Lung (tissue), 12 donors: Measurements from ENCODE around the gene MESD. TPM values are rescaled to one million over a fixed set of nuclear protein-coding genes. Genes with fewer than 3 reads are reported as not detected.

ENCODE experiments used
- ATAC-seq: fragments of 200-7000 bp; cut with Tn5 transposase; one replicate; pipeline ENCODE4 v1.9.1; 2020; ENCODE audit warnings: moderate number of reproducible peaks; ENCODE audit not compliant: insufficient read depth, low FRiP score
- DNase-seq, 3 donors: peaks; one replicate each; pipeline ENCODE4 v3.0.0-alpha.2; 2013 to 2017
- H3K27ac ChIP-seq, 2 donors: one replicate each; pipeline ENCODE4 v1.5.1; 2013; ENCODE audit warnings: mild to moderate bottlenecking in 2 of 2, moderate library complexity in 2 of 2, control low read depth in 1 of 2, inconsistent platforms in 1 of 2, low read depth in 1 of 2, low read length in 1 of 2
- H3K27me3 ChIP-seq, 3 donors: one replicate each; pipeline ENCODE4 v1.5.1; 2013; ENCODE audit warnings: low read length in 2 of 3; ENCODE audit not compliant: control insufficient read depth in 3 of 3, insufficient read depth in 3 of 3
- H3K36me3 ChIP-seq, 4 donors: one replicate each; pipeline ENCODE4 v1.5.1; 2013; ENCODE audit warnings: low read length in 4 of 4, mild to moderate bottlenecking in 1 of 4, moderate library complexity in 1 of 4; ENCODE audit not compliant: control insufficient read depth in 4 of 4, insufficient read depth in 4 of 4
- H3K4me1 ChIP-seq, 5 donors: one replicate each; pipeline ENCODE4 v1.5.1; 2013; ENCODE audit warnings: low read length in 5 of 5, mild to moderate bottlenecking in 2 of 5, moderate library complexity in 1 of 5; ENCODE audit not compliant: control insufficient read depth in 5 of 5, insufficient read depth in 5 of 5
- H3K4me3 ChIP-seq: one replicate; pipeline ENCODE4 v1.5.1; 2013; ENCODE audit warnings: mild to moderate bottlenecking, control low read depth, moderate library complexity
- H3K9ac ChIP-seq, 2 donors: one replicate each; pipeline ENCODE4 v1.5.1; 2013; ENCODE audit warnings: low read length in 2 of 2, control low read depth in 1 of 2; ENCODE audit not compliant: insufficient read depth in 1 of 2
- H3K9me3 ChIP-seq, 4 donors: one replicate each; pipeline ENCODE4 v1.5.1; 2013; ENCODE audit warnings: low read length in 3 of 4, mild to moderate bottlenecking in 1 of 4, moderate library complexity in 1 of 4; ENCODE audit not compliant: control insufficient read depth in 4 of 4, insufficient read depth in 3 of 4
- WGBS, 2 donors: extraction: QIAGEN DNeasy Blood & Tissue Kit; methylation state at CpG; one replicate each; pipeline ENCODE4 v1.1.7; 2013; 5-methylcytosine and 5-hydroxymethylcytosine counted together
- polyA plus RNA-seq, 2 donors: library from polyadenylated mRNA; stranded (reverse); fragments of 200-250 nt; gene quantifications; one replicate each; pipeline ENCODE4 v1.2.1, GENCODE V29; 2013
- total RNA-seq, 2 donors: library from RNA; depleted of rRNA in 1 of 2; stranded (reverse); fragments of >200 nt in 1 of 2; gene quantifications; one replicate each; pipeline ENCODE4 v1.2.1, GENCODE V29; 2014 to 2021
- TF ChIP-seq, protein P1 (sequence below): IDR thresholded peaks from 2 replicates; pipeline ENCODE4 v1.5.1; 2012; ENCODE audit warnings: mild to moderate bottlenecking; ENCODE audit errors: control extremely low read depth, extremely low read depth
- donor health status: control.
- donor health status: control.
- donor health status: Bipolar disorder and iron deficiency.
- donor health status: healthy.
- donor health status: DM: yes; HTN: yes; CAD: no.

Gene MESD
- total and polyA plus RNA-seq, 4 donors, result 15.3 to 26.4 (median 21.9) TPM

DNA sequence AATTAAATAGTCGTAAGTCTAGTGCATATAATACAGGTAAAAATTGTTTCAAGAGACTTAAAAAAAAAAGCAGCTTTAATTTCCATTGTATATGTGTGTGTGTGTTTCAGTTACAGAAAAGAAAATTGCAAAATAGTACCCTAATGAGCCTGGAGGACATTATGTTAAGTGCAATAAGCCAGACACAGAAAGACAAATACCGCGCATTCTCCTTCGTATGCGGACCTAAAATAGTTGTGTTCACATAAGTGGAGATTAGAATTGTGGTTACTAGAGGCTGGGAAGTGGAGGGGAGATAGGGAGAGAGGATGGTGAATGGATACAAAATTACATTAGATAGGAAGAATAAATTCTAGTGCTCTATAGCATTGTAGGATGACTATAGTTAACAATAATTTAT lies 3.6 kb downstream of the MESD start:
- Histone ChIP-seq H3K9ac (no peak overlapping the region), H3K36me3 (peaks cover 0 to 3% (median 0%) of the 10 kb centered on the region in 4 donors), H3K27me3 (no peaks in the 10 kb centered on the region), H3K4me1 (peaks cover 0 to 17% (median 12%) of the 10 kb centered on the region in 5 donors), H3K27ac (no peak overlapping the region), H3K4me3 (no peak overlapping the region), H3K9me3 (no peaks in the 10 kb centered on the region)
- no peak for ATAC-seq
- TF ChIP-seq, protein P1, sequence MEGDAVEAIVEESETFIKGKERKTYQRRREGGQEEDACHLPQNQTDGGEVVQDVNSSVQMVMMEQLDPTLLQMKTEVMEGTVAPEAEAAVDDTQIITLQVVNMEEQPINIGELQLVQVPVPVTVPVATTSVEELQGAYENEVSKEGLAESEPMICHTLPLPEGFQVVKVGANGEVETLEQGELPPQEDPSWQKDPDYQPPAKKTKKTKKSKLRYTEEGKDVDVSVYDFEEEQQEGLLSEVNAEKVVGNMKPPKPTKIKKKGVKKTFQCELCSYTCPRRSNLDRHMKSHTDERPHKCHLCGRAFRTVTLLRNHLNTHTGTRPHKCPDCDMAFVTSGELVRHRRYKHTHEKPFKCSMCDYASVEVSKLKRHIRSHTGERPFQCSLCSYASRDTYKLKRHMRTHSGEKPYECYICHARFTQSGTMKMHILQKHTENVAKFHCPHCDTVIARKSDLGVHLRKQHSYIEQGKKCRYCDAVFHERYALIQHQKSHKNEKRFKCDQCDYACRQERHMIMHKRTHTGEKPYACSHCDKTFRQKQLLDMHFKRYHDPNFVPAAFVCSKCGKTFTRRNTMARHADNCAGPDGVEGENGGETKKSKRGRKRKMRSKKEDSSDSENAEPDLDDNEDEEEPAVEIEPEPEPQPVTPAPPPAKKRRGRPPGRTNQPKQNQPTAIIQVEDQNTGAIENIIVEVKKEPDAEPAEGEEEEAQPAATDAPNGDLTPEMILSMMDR, result no peak
- WGBS, 2 donors, result 83 to 85% methylated on average over 5 of the region's 5 CpGs
- no peak for DNase-seq

DNA sequence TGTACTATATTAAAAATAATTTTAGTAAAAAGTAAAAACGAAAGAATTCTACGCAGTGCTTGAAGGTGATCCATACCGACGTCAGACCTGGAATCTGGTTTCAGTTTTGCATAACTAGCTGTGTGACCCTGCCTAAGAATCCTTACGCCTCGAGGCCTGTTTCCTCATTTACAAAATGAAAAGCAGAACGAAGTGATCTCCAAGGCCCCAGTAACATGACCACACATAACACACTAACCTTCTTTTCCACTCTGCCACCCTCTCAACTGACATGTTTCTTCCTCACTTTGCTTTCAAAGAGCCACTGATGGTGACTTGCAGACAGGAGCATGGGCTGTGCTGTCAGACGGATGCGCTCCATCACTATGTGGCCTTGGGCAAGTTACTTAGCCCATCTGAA lies 4.8 kb downstream of the MESD start:
- H3K36me3 ChIP-seq, result peaks cover 0 to 7% (median 2%) of the 10 kb centered on the region in 4 donors
- H3K27ac ChIP-seq, result peak overlapping the region in 1 of 2 donors; percentile 54
- 24 to 50% methylated on average over 9 of the region's 9 CpGs for WGBS, 2 donors
- TF ChIP-seq, protein P1, result no peak
- DNase-seq (no peak), ATAC-seq (no peak)
- no peak overlapping the region for H3K4me3 ChIP-seq
- no peaks in the 10 kb centered on the region for H3K9me3 ChIP-seq
- no peaks in the 10 kb centered on the region for H3K27me3 ChIP-seq
- H3K4me1 ChIP-seq, result peaks cover 0 to 12% (median 12%) of the 10 kb centered on the region in 5 donors
- H3K9ac ChIP-seq, result no peak overlapping the region

DNA sequence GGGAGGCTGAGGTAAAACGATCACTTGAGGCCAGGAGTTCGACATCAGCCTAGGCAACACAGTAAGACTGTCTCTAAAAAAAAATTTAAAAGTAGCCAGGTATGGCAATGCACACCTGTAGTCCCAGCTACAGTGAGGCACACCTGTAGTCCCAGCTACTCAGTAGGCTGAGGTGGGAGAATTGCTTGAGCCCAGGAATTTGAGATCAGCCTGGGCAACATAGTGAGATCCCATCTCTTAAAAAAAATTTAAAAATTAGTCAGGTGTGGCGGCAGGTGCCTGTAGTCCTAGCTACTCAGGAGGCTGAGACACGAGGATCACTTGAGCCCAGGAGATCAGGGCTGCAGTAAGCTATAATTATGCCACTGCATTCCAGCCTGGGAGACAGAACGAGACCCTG lies 6.8 kb downstream of the MESD start:
- Histone ChIP-seq H3K4me1 (peaks cover 0 to 2% (median 2%) of the 10 kb centered on the region in 5 donors), H3K9me3 (no peaks in the 10 kb centered on the region), H3K36me3 (peaks cover 6 to 16% (median 8%) of the 10 kb centered on the region in 4 donors), H3K27me3 (no peaks in the 10 kb centered on the region), H3K27ac (no peak overlapping the region), H3K4me3 (no peak overlapping the region), H3K9ac (no peak overlapping the region)
- no peak for ATAC-seq
- 84 to 96% methylated on average over 5 of the region's 5 CpGs for WGBS, 2 donors
- TF ChIP-seq, protein P1, result no peak
- DNase-seq, result no peak

DNA sequence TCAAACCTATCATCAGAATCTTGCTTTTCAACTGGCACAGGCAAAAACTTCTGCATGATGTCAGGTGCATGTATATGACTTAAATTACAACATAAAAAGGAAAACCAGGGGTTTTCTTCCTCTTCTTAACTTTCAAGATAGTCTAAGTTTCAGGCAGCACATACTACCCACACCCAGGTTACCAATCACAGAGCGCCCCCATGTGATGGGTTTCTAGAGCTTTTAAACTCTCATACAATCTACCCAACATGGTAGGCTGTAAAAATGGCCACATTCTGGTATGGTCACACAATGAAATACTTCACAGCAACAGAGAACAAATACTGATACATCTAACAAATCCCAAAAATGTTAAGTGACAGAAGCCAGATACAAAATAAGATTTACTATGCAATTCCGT lies 7.4 kb downstream of the MESD start:
- no peak for DNase-seq
- Histone ChIP-seq H3K36me3 (peaks cover 6 to 19% (median 12%) of the 10 kb centered on the region in 4 donors), H3K4me3 (no peak overlapping the region), H3K27ac (no peak overlapping the region), H3K27me3 (no peaks in the 10 kb centered on the region), H3K9me3 (no peaks in the 10 kb centered on the region), H3K4me1 (no peaks in the 10 kb centered on the region), H3K9ac (no peak overlapping the region)
- ATAC-seq, result no peak
- TF ChIP-seq, protein P1, result no peak
- 92 to 96% methylated on average over 2 of the region's 2 CpGs for WGBS, 2 donors
